DND-41 (cell line): ENCODE data around the gene DLK2.
"Not testable (repeated sequence)": the region's sequence is repeated elsewhere in the genome, so short reads cannot be mapped to it uniquely, and the experiment has no call there.

Source experiments
- ATAC-seq: fragments of 200-7000 bp; cut with Tn5 transposase; 3 replicates; pipeline ENCODE4 v1.9.1; 2021; ENCODE audit warnings: low read depth; ENCODE audit not compliant: insufficient read depth
- DNase-seq: peaks from one replicate; pipeline ENCODE4 v3.0.0-alpha.2; 2020
- H2AFZ ChIP-seq: 2 replicates; pipeline ENCODE4 v1.6.0; 2012; ENCODE audit warnings: low read depth, low read length
- H3K27ac ChIP-seq: 2 replicates; pipeline ENCODE4 v1.5.1; 2012; ENCODE audit warnings: low read length, inconsistent platforms
- H3K27me3 ChIP-seq: fragments of 200-600 bp; sonication (generic); 2 replicates; pipeline ENCODE4 v1.6.0; 2012; ENCODE audit warnings: low read length, mild to moderate bottlenecking, inconsistent platforms; ENCODE audit not compliant: insufficient read depth, poor library complexity
- H3K36me3 ChIP-seq: 2 replicates; pipeline ENCODE4 v1.5.1; 2012; ENCODE audit warnings: low read length, inconsistent platforms; ENCODE audit not compliant: insufficient read depth
- H3K4me1 ChIP-seq: 2 replicates; pipeline ENCODE4 v1.5.1; 2012; ENCODE audit warnings: mild to moderate bottlenecking, low read length; ENCODE audit not compliant: insufficient read depth
- H3K4me2 ChIP-seq: 2 replicates; pipeline ENCODE4 v1.6.0; 2012; ENCODE audit warnings: mild to moderate bottlenecking, moderate library complexity, low read length, inconsistent platforms; ENCODE audit not compliant: insufficient read depth
- H3K4me3 ChIP-seq, 2 experiments: fragments of 200-600 bp in 1 of 2; shearing (Covaris generic) in 1 of 2; 2 replicates each; pipeline ENCODE4 v1.5.1; 2012 to 2016; ENCODE audit warnings: inconsistent platforms in 2 of 2, low read length in 2 of 2, mild to moderate bottlenecking in 2 of 2, low read depth in 1 of 2, moderate library complexity in 1 of 2
- H3K79me2 ChIP-seq: 2 replicates; pipeline ENCODE4 v1.6.0; 2012; ENCODE audit warnings: low read length, inconsistent platforms; ENCODE audit not compliant: insufficient read depth
- H3K9ac ChIP-seq: 2 replicates; pipeline ENCODE4 v1.6.0; 2012; ENCODE audit warnings: low read depth, mild to moderate bottlenecking, inconsistent platforms, low read length, moderate library complexity
- H3K9me3 ChIP-seq: 2 replicates; pipeline ENCODE4 v1.5.1; 2012; ENCODE audit warnings: low read length, moderate library complexity, mild to moderate bottlenecking, inconsistent platforms; ENCODE audit not compliant: insufficient read depth, severe bottlenecking
- H4K20me1 ChIP-seq: 2 replicates; pipeline ENCODE4 v1.6.0; 2012; ENCODE audit warnings: low read length; ENCODE audit not compliant: insufficient read depth
- CTCF ChIP-seq: IDR thresholded peaks from 2 replicates; pipeline ENCODE4 v1.5.1; 2012; ENCODE audit warnings: borderline replicate concordance, low read length, moderate library complexity, mild to moderate bottlenecking; ENCODE audit not compliant: poor library complexity, severe bottlenecking; ENCODE audit errors: extremely low read depth
- EZH2 ChIP-seq: IDR thresholded peaks from 3 replicates; pipeline ENCODE4 v1.6.1; 2012; ENCODE audit warnings: borderline replicate concordance, low read depth, mild to moderate bottlenecking, moderate library complexity, low read length, inconsistent platforms; ENCODE audit not compliant: severe bottlenecking

Gene DLK2

GRCh38 chr6:43416935-43417334 is 38.4 kb downstream of the DLK2 start:
- no peak overlapping the region for H3K27ac ChIP-seq
- peaks cover 11% of the 10 kb centered on the region for H3K9me3 ChIP-seq
- no peaks in the 10 kb centered on the region for H3K27me3 ChIP-seq
- no peaks in the 10 kb centered on the region for H3K4me1 ChIP-seq
- H3K36me3 ChIP-seq = no peaks in the 10 kb centered on the region
- no peak overlapping the region for H3K9ac ChIP-seq
- H2AFZ ChIP-seq = no peak overlapping the region
- H3K4me3 ChIP-seq = no peak overlapping the region
- no peaks in the 10 kb centered on the region for H3K79me2 ChIP-seq
- no peak for ATAC-seq
- H3K4me2 ChIP-seq = no peak overlapping the region
- H4K20me1 ChIP-seq = no peaks in the 10 kb centered on the region
- no peak for DNase-seq
- TF ChIP-seq EZH2 (no peak), CTCF (no peak)

GRCh38 chr6:43415275-43415674 is 40.1 kb downstream of the DLK2 start:
- not testable (repeated sequence) for DNase-seq, H3K27ac ChIP-seq, ATAC-seq, H3K9ac ChIP-seq, H4K20me1 ChIP-seq, H3K4me2 ChIP-seq, H3K36me3 ChIP-seq, H3K4me1 ChIP-seq, H2AFZ ChIP-seq, H3K27me3 ChIP-seq, H3K79me2 ChIP-seq, H3K4me3 ChIP-seq
- H3K9me3 ChIP-seq = peaks cover 11% of the 10 kb centered on the region

- no peak for TF ChIP-seq EZH2
- ATAC-seq = no peak
- no peak overlapping the region for H3K4me3 ChIP-seq
Measured at GRCh38 chr6:43413002-43413401, 42.3 kb downstream of the DLK2 start.

GRCh38 chr6:43412541-43412940 is 42.8 kb downstream of the DLK2 start:
- Histone ChIP-seq H3K9me3 (peaks cover 11% of the 10 kb centered on the region), H3K36me3 (no peaks in the 10 kb centered on the region), H3K79me2 (no peaks in the 10 kb centered on the region), H3K4me1 (no peaks in the 10 kb centered on the region), H3K27me3 (no peaks in the 10 kb centered on the region), H4K20me1 (no peaks in the 10 kb centered on the region), H3K4me3 (no peak overlapping the region), H3K9ac (no peak overlapping the region), H3K4me2 (no peak overlapping the region), H3K27ac (no peak overlapping the region), H2AFZ (no peak overlapping the region)
- TF ChIP-seq CTCF (no peak), EZH2 (no peak)
- ATAC-seq (no peak), DNase-seq (no peak)

More at GRCh38 chr6:43413002-43413401, 42.3 kb downstream of the DLK2 start:
- no peak overlapping the region for H2AFZ ChIP-seq
- H3K4me1 ChIP-seq = no peaks in the 10 kb centered on the region
- no peaks in the 10 kb centered on the region for H3K79me2 ChIP-seq
- no peak overlapping the region for H3K4me2 ChIP-seq
- no peaks in the 10 kb centered on the region for H3K36me3 ChIP-seq
- no peaks in the 10 kb centered on the region for H4K20me1 ChIP-seq
- no peak overlapping the region for H3K27ac ChIP-seq
- no peak overlapping the region for H3K9ac ChIP-seq
- DNase-seq = no peak
- peaks cover 11% of the 10 kb centered on the region for H3K9me3 ChIP-seq
- H3K27me3 ChIP-seq = no peaks in the 10 kb centered on the region

GRCh38 chr6:43410776-43411175 is 44.6 kb downstream of the DLK2 start:
- not testable (repeated sequence) for H2AFZ ChIP-seq, H3K36me3 ChIP-seq, H3K79me2 ChIP-seq, DNase-seq, H4K20me1 ChIP-seq, H3K4me2 ChIP-seq, H3K27ac ChIP-seq, H3K4me1 ChIP-seq, ATAC-seq, H3K4me3 ChIP-seq, H3K27me3 ChIP-seq, H3K9ac ChIP-seq
- H3K9me3 ChIP-seq = peaks cover 11% of the 10 kb centered on the region
